MM.1S (cell line): ENCODE data around the gene SLIT1.
"Not testable (repeated sequence)": the region's sequence is repeated elsewhere in the genome, so short reads cannot be mapped to it uniquely, and the experiment has no call there.

Experiments
- DNase-seq: peaks from one replicate; pipeline ENCODE4 v3.0.0-alpha.2; 2015
- H2AFZ ChIP-seq: fragments of 300-600 bp; sonication (generic); 2 replicates; pipeline ENCODE4 v1.6.0; 2016; ENCODE audit warnings: antibody characterized with exemption, low read length
- H3F3A ChIP-seq: fragments of 300-600 bp; sonication (generic); 2 replicates; pipeline ENCODE4 v1.6.1; 2016; ENCODE audit warnings: mild to moderate bottlenecking, antibody characterized with exemption, low read length, moderate library complexity, mixed read lengths; ENCODE audit not compliant: insufficient read depth
- H3K27ac ChIP-seq: fragments of 300-600 bp; sonication (generic); 2 replicates; pipeline ENCODE4 v1.5.1; 2016; ENCODE audit warnings: mild to moderate bottlenecking, low read length
- H3K27me3 ChIP-seq: fragments of 300-600 bp; sonication (generic); replicated peaks from 2 replicates; pipeline ENCODE4 v1.6.0; 2016; ENCODE audit warnings: low read length; ENCODE audit not compliant: insufficient read depth
- H3K36me3 ChIP-seq: fragments of 300-600 bp; sonication (generic); replicated peaks from 2 replicates; pipeline ENCODE4 v1.6.1; 2016; ENCODE audit warnings: mild to moderate bottlenecking, low read length, mixed read lengths; ENCODE audit not compliant: insufficient read depth
- H3K4me1 ChIP-seq: fragments of 300-600 bp; sonication (generic); 2 replicates; pipeline ENCODE4 v1.6.1; 2016; ENCODE audit warnings: low read length, mixed read lengths
- H3K4me2 ChIP-seq: fragments of 300-600 bp; sonication (generic); 2 replicates; pipeline ENCODE4 v1.6.0; 2016; ENCODE audit warnings: low read depth, low read length
- H3K4me3 ChIP-seq: fragments of 300-600 bp; sonication (generic); 2 replicates; pipeline ENCODE4 v1.5.1; 2016; ENCODE audit warnings: low read length, mixed read lengths
- H3K79me2 ChIP-seq: fragments of 300-600 bp; sonication (generic); 2 replicates; pipeline ENCODE4 v1.6.1; 2016; ENCODE audit warnings: mixed run types, low read length, mixed read lengths
- H3K9ac ChIP-seq: fragments of 300-600 bp; sonication (generic); 2 replicates; pipeline ENCODE4 v1.6.1; 2016; ENCODE audit warnings: low read length, mixed read lengths
- H3K9me2 ChIP-seq: fragments of 300-600 bp; sonication (generic); replicated peaks from 2 replicates; pipeline ENCODE4 v1.6.1; 2016; ENCODE audit warnings: mild to moderate bottlenecking, low read length, mixed read lengths; ENCODE audit not compliant: insufficient read depth
- H3K9me3 ChIP-seq: fragments of 300-600 bp; sonication (generic); replicated peaks from 2 replicates; pipeline ENCODE4 v1.6.1; 2016; ENCODE audit warnings: mild to moderate bottlenecking, low read length, mixed read lengths; ENCODE audit not compliant: insufficient read depth
- H4K20me1 ChIP-seq: fragments of 300-600 bp; sonication (generic); 2 replicates; pipeline ENCODE4 v1.6.1; 2016; ENCODE audit warnings: mild to moderate bottlenecking, low read length, moderate library complexity, mixed read lengths; ENCODE audit not compliant: insufficient read depth
- EZH2 ChIP-seq: fragments of 300-600 bp; sonication (generic); optimal IDR thresholded peaks from 2 replicates; pipeline ENCODE3; 2017; ENCODE audit warnings: low read depth, mild to moderate bottlenecking, antibody characterized with exemption, low read length, mixed read lengths
- EZH2phosphoT487 ChIP-seq: fragments of 300-600 bp; sonication (generic); IDR thresholded peaks from 2 replicates; pipeline ENCODE4 v1.6.1; 2018; ENCODE audit warnings: antibody characterized with exemption, low read length
- TF ChIP-seq, protein P1 (sequence below): fragments of 300-600 bp; sonication (generic); IDR thresholded peaks from 2 replicates; pipeline ENCODE4 v1.5.1; 2016; ENCODE audit warnings: antibody characterized with exemption, low read length, mixed read lengths

Gene SLIT1

DNA sequence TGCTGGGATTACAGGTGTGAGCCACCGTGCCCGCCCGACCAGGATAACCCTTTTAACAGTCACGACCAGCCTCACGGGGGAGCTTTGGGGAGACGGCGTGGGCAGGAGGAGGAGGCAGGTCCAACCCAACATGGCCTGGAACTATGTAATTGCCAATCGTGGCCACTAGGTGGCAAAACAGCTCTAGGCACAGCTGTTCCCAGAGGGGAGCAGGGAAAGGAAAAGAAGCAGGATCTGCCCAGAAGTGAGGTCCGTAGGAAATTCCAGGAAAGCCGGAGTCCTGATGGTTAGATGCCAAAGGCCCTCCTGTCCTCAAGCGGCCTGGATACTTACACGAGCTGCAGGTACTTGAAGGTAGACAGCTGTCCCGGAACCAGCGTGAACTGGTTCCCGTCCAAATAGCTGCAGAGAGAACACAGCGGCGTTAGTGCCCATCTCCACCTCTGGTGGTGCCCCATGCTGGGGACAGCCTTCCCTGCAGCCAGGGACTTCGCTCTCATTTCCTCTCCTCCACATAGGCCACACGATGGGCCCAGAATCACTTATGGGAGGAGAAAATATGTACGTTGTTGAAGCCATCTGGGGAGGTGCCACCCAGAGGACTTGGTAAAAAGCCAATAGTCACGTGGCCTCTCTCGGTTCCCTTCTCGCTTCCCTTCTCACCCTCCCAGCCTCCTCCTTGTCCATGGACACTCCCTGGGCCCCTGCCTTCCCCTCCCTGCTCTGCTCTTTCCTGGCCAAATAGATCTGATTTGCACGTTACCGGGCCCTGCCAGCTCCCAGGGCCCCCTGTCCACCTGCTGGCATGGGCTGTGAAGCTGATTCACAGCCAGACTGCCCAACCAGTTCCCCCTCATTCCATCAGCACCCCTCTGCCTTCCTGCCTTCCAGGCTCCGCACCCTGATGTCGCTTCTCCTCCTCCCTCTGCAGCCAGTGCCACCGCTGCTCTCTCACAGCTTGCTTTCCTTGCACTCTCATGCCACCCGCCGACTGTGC, 148.1 kb downstream of the SLIT1 start:
- Histone ChIP-seq H3K79me2 (no peaks in the 10 kb centered on the region), H3K4me3 (peak overlapping the region; percentile 55), H4K20me1 (no peaks in the 10 kb centered on the region), H3K27ac (no peak overlapping the region), H3K36me3 (no peaks in the 10 kb centered on the region), H3K27me3 (peaks cover 12% of the 10 kb centered on the region; the same call in 1 of the 2 replicates), H3K9me2 (no peaks in the 10 kb centered on the region), H3K9me3 (no peaks in the 10 kb centered on the region), H3K4me2 (peak overlapping the region; percentile 68), H2AFZ (peak overlapping the region; percentile 73), H3F3A (no peaks in the 10 kb centered on the region), H3K4me1 (no peaks in the 10 kb centered on the region), H3K9ac (no peak overlapping the region; the same call in 1 of the 2 replicates)
- peak; percentile 70 for DNase-seq
- TF ChIP-seq, protein P1, sequence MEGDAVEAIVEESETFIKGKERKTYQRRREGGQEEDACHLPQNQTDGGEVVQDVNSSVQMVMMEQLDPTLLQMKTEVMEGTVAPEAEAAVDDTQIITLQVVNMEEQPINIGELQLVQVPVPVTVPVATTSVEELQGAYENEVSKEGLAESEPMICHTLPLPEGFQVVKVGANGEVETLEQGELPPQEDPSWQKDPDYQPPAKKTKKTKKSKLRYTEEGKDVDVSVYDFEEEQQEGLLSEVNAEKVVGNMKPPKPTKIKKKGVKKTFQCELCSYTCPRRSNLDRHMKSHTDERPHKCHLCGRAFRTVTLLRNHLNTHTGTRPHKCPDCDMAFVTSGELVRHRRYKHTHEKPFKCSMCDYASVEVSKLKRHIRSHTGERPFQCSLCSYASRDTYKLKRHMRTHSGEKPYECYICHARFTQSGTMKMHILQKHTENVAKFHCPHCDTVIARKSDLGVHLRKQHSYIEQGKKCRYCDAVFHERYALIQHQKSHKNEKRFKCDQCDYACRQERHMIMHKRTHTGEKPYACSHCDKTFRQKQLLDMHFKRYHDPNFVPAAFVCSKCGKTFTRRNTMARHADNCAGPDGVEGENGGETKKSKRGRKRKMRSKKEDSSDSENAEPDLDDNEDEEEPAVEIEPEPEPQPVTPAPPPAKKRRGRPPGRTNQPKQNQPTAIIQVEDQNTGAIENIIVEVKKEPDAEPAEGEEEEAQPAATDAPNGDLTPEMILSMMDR: peak; percentile 84
- no peak for TF ChIP-seq EZH2phosphoT487

GRCh38 chr10:97034958-97035769, 150.6 kb downstream of the SLIT1 start:
- no peak overlapping the region for H3K4me2 ChIP-seq
- no peak for DNase-seq
- no peak overlapping the region for H3K4me3 ChIP-seq
- no peak overlapping the region for H2AFZ ChIP-seq
- no peak overlapping the region for H3K27ac ChIP-seq
- H3K4me1 ChIP-seq: no peaks in the 10 kb centered on the region
- peaks cover 12% of the 10 kb centered on the region; the same call in 1 of the 2 replicates for H3K27me3 ChIP-seq
- H3K9ac ChIP-seq: no peak overlapping the region
- H4K20me1 ChIP-seq: no peaks in the 10 kb centered on the region
- H3K9me3 ChIP-seq: no peaks in the 10 kb centered on the region
- H3K9me2 ChIP-seq: no peaks in the 10 kb centered on the region
- no peaks in the 10 kb centered on the region for H3K36me3 ChIP-seq
- TF ChIP-seq EZH2 (no peak), EZH2phosphoT487 (no peak)
- TF ChIP-seq, protein P1: no peak
- H3K79me2 ChIP-seq: no peaks in the 10 kb centered on the region
- no peaks in the 10 kb centered on the region for H3F3A ChIP-seq

GRCh38 chr10:97034301-97034700, 151.5 kb downstream of the SLIT1 start:
- no peak for DNase-seq
- no peaks in the 10 kb centered on the region for H3K79me2 ChIP-seq
- H3K9ac ChIP-seq: no peak overlapping the region
- H4K20me1 ChIP-seq: no peaks in the 10 kb centered on the region
- no peaks in the 10 kb centered on the region for H3K4me1 ChIP-seq
- no peak for TF ChIP-seq EZH2phosphoT487
- TF ChIP-seq, protein P1: no peak
- no peaks in the 10 kb centered on the region for H3F3A ChIP-seq
- H3K9me3 ChIP-seq: no peaks in the 10 kb centered on the region
- no peaks in the 10 kb centered on the region for H3K36me3 ChIP-seq
- no peak overlapping the region for H3K4me2 ChIP-seq
- H3K27me3 ChIP-seq: peaks cover 12% of the 10 kb centered on the region; the same call in 1 of the 2 replicates
- no peak overlapping the region for H3K27ac ChIP-seq
- H3K4me3 ChIP-seq: no peak overlapping the region
- no peaks in the 10 kb centered on the region for H3K9me2 ChIP-seq
- H2AFZ ChIP-seq: no peak overlapping the region

DNA sequence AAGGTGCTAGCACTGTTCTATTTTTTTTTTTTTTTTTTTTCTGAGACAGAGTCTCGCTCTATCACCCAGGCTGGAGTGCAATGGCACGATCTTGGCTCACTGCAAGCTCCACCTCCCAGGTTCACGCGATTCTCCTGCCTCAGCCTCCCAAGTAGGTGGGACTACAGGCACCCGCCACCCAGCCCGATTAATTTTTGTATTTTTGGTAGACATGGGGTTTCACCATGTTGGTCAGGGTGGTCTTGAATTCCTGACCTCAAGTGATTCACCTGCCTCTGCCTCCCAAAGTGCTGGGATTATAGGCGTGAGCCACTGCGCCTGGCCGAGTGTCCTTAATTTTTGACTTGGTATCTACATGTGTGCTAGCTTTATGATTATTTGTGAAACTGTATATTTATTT, 151.9 kb downstream of the SLIT1 start:
- not testable (repeated sequence) for H3K9me2 ChIP-seq, DNase-seq, H3K4me3 ChIP-seq, H3K4me1 ChIP-seq, H3K27ac ChIP-seq, H4K20me1 ChIP-seq, H3K79me2 ChIP-seq, H2AFZ ChIP-seq, H3K36me3 ChIP-seq, H3K4me2 ChIP-seq, H3K9ac ChIP-seq, H3F3A ChIP-seq, H3K9me3 ChIP-seq
- H3K27me3 ChIP-seq: peaks cover 12% of the 10 kb centered on the region; the same call in 1 of the 2 replicates
